Activated CD4-positive, alpha-beta memory T cell treated with anti-CD3 and anti-CD28 coated beads for 36 hours (primary cell): ENCODE data around the gene NUCB1. TPM values are rescaled to one million over a fixed set of nuclear protein-coding genes. Genes with fewer than 3 reads are reported as not detected.
A peak's percentile ranks its signal among the peaks of the same experiment; 100 is the strongest.
"Not testable (repeated sequence)": the region's sequence is repeated elsewhere in the genome, so short reads cannot be mapped to it uniquely, and the experiment has no call there.

Experiments
- CTCF ChIA-PET: fragments of 350-600 bp; sonication (Branson Sonifier 250); formaldehyde crosslinking; loops from one replicate; lab custom pipeline; 2021; ENCODE audit warnings: antibody characterized with exemption, inconsistent platforms; lab: Charles Lee
- POLR2A ChIA-PET: fragments of 350-600 bp; sonication (Branson Sonifier 250); formaldehyde crosslinking; loops from one replicate; lab custom pipeline; 2021; ENCODE audit warnings: antibody characterized with exemption; lab: Charles Lee
- DNase-seq: peaks from one replicate; pipeline ENCODE4 v3.0.0-alpha.2; 2020
- H3K27ac Mint-ChIP-seq: one replicate; pipeline ENCODE4 v1.8.0; 2021; ENCODE audit warnings: mixed read lengths
- H3K27me3 Mint-ChIP-seq: one replicate; pipeline ENCODE4 v1.8.0; 2021; ENCODE audit warnings: mixed read lengths
- H3K36me3 Mint-ChIP-seq: one replicate; pipeline ENCODE4 v1.8.0; 2021; ENCODE audit warnings: mixed read lengths
- H3K4me1 Mint-ChIP-seq: one replicate; pipeline ENCODE4 v1.8.0; 2021; ENCODE audit warnings: low read depth, mixed read lengths
- H3K4me3 Mint-ChIP-seq: one replicate; pipeline ENCODE4 v1.8.0; 2021; ENCODE audit warnings: mild to moderate bottlenecking, mixed read lengths
- H3K9me3 Mint-ChIP-seq: one replicate; pipeline ENCODE4 v1.8.0; 2021; ENCODE audit warnings: mixed read lengths
- intact Hi-C: fragments of 100-400 bp; cut with micrococcal nuclease; formaldehyde crosslinking; loops from one replicate; pipeline ENCODE4 v1.15.1; 2023
- total RNA-seq, 2 experiments: library from RNA; stranded (reverse); gene quantifications; one replicate each; pipeline ENCODE4 v1.2.3, GENCODE V29; 2021

The NUCB1 gene
- total RNA-seq, 2 experiments from 2014 or later: 154 to 159 TPM

GRCh38 chr19:48895226-48895625 lies 4.9 kb upstream of the NUCB1 start:
- no peak overlapping the region for H3K27ac Mint-ChIP-seq
- POLR2A ChIA-PET: no interaction called here
- peaks cover 12% of the 10 kb centered on the region for H3K4me1 Mint-ChIP-seq
- peaks cover 14% of the 10 kb centered on the region for H3K27me3 Mint-ChIP-seq
- intact Hi-C loops: no loop called here
- no peak overlapping the region for H3K4me3 Mint-ChIP-seq
- peaks cover 2% of the 10 kb centered on the region for H3K36me3 Mint-ChIP-seq
- DNase-seq: no peak
- CTCF ChIA-PET: interaction anchor here (0.6 kb wide), 1 partner anchor 55 kb away, joined by 3 read pairs; no protein-coding TSS in a partner anchor
- H3K9me3 Mint-ChIP-seq: no peaks in the 10 kb centered on the region

- Mint-ChIP-seq H3K4me1 (peaks cover 16% of the 10 kb centered on the region), H3K27ac (no peak overlapping the region), H3K36me3 (peaks cover 8% of the 10 kb centered on the region), H3K27me3 (peaks cover 14% of the 10 kb centered on the region), H3K4me3 (peak overlapping the region; percentile 45), H3K9me3 (no peaks in the 10 kb centered on the region)
- peak; percentile 59 for DNase-seq
- CTCF ChIA-PET: no interaction called here
- POLR2A ChIA-PET: interaction anchor here (0.6 to 1.3 kb wide), 2 partner anchors 68 to 71 kb away, joined by 3 read pairs; no protein-coding TSS in a partner anchor
- intact Hi-C loops: no loop called here
These were observed 3.9 kb upstream of the NUCB1 start for GRCh38 chr19:48896191-48896720.

- no peaks in the 10 kb centered on the region for H3K9me3 Mint-ChIP-seq
- H3K27ac Mint-ChIP-seq: no peak overlapping the region
- ChIA-PET CTCF (no interaction called here), POLR2A (interaction anchor here (1.3 kb wide), 1 partner anchor 67 kb away, joined by 3 read pairs; no protein-coding TSS in a partner anchor)
- DNase-seq: no peak
- intact Hi-C loops: no loop called here
- H3K27me3 Mint-ChIP-seq: peaks cover 11% of the 10 kb centered on the region
- H3K4me3 Mint-ChIP-seq: no peak overlapping the region
- peaks cover 24% of the 10 kb centered on the region for H3K4me1 Mint-ChIP-seq
- H3K36me3 Mint-ChIP-seq: peaks cover 11% of the 10 kb centered on the region
These were observed 2.9 kb upstream of the NUCB1 start for GRCh38 chr19:48897181-48897580.

- H3K27me3 Mint-ChIP-seq: peaks cover 11% of the 10 kb centered on the region
- H3K36me3 Mint-ChIP-seq: peaks cover 19% of the 10 kb centered on the region
- peak overlapping the region; percentile 97 for H3K27ac Mint-ChIP-seq
- H3K4me1 Mint-ChIP-seq: peaks cover 28% of the 10 kb centered on the region
- intact Hi-C loops, DNase-seq, H3K9me3 Mint-ChIP-seq: not testable (repeated sequence)
- CTCF ChIA-PET: interaction anchor here (0.6 to 3.1 kb wide), 4 partner anchors 24 to 111 kb away, joined by 4 to 14 read pairs (median 6); partner anchors contain the start of genes BAX, GYS1 and RUVBL2
- POLR2A ChIA-PET: interaction anchor here (0.6 to 4.7 kb wide), 5 partner anchors 13 to 94 kb away, joined by 3 to 29 read pairs (median 5); partner anchors contain the start of genes FTL, GYS1 and RUVBL2
- peak overlapping the region; percentile 35 for H3K4me3 Mint-ChIP-seq
These were observed 744 bp upstream of the NUCB1 start for GRCh38 chr19:48899386-48899749.

- H3K9me3 Mint-ChIP-seq: no peaks in the 10 kb centered on the region
- CTCF ChIA-PET: interaction anchor here (0.7 to 3.1 kb wide), 11 partner anchors 25 to 866 kb away, joined by 3 to 14 read pairs (median 4); partner anchors contain the start of genes BAX, GYS1 and RUVBL2
- H3K4me1 Mint-ChIP-seq: peaks cover 28% of the 10 kb centered on the region
- H3K27ac Mint-ChIP-seq: peak overlapping the region; percentile 97
- peak; percentile 37 for DNase-seq
- intact Hi-C loops: loop anchor here (1.0 to 2.0 kb wide), 3 partner anchors 25 to 64 kb away; partner anchors contain the start of genes DHDH and FTL
- H3K36me3 Mint-ChIP-seq: peaks cover 28% of the 10 kb centered on the region
- POLR2A ChIA-PET: interaction anchor here (0.8 to 4.7 kb wide), 9 partner anchors 22 to 93 kb away, joined by 3 to 29 read pairs (median 5); partner anchors contain the start of genes FTL, GYS1, PPP1R15A and RUVBL2
- peaks cover under 1% of the 10 kb centered on the region for H3K27me3 Mint-ChIP-seq
- peak overlapping the region; percentile 96 for H3K4me3 Mint-ChIP-seq
These were observed 630 bp downstream of the NUCB1 start for GRCh38 chr19:48900477-48901406.

- peaks cover 34% of the 10 kb centered on the region for H3K36me3 Mint-ChIP-seq
- H3K4me3 Mint-ChIP-seq, H3K27ac Mint-ChIP-seq, H3K27me3 Mint-ChIP-seq, H3K9me3 Mint-ChIP-seq, DNase-seq, intact Hi-C loops: not testable (repeated sequence)
- H3K4me1 Mint-ChIP-seq: peaks cover 24% of the 10 kb centered on the region
- POLR2A ChIA-PET: interaction anchor here (4.7 kb wide), 1 partner anchor 28 kb away, joined by 29 read pairs; no protein-coding TSS in a partner anchor
- CTCF ChIA-PET: interaction anchor here (3.1 kb wide), 1 partner anchor 91 kb away, joined by 14 read pairs; the partner anchor contains the start of genes GYS1 and RUVBL2
These were observed 2.2 kb downstream of the NUCB1 start for GRCh38 chr19:48902291-48902690.

- H3K27ac Mint-ChIP-seq, H3K27me3 Mint-ChIP-seq, intact Hi-C loops, POLR2A ChIA-PET, H3K4me3 Mint-ChIP-seq, DNase-seq, H3K9me3 Mint-ChIP-seq, CTCF ChIA-PET: not testable (repeated sequence)
- peaks cover 24% of the 10 kb centered on the region for H3K4me1 Mint-ChIP-seq
- peaks cover 38% of the 10 kb centered on the region for H3K36me3 Mint-ChIP-seq
These were observed 3.7 kb downstream of the NUCB1 start for GRCh38 chr19:48903788-48904187.

GRCh38 chr19:48905664-48906063 lies 5.6 kb downstream of the NUCB1 start:
- Mint-ChIP-seq H3K9me3 (no peaks in the 10 kb centered on the region), H3K4me3 (no peak overlapping the region), H3K4me1 (peaks cover 17% of the 10 kb centered on the region), H3K36me3 (peaks cover 43% of the 10 kb centered on the region), H3K27me3 (no peaks in the 10 kb centered on the region), H3K27ac (no peak overlapping the region)
- DNase-seq: no peak
- ChIA-PET CTCF (no interaction called here), POLR2A (no interaction called here)
- intact Hi-C loops: no loop called here

GRCh38 chr19:48906324-48906723 lies 6.2 kb downstream of the NUCB1 start:
- H3K9me3 Mint-ChIP-seq: no peaks in the 10 kb centered on the region
- intact Hi-C loops: no loop called here
- ChIA-PET CTCF (interaction anchor here (0.6 kb wide), 1 partner anchor 211 kb away, joined by 3 read pairs; no protein-coding TSS in a partner anchor), POLR2A (no interaction called here)
- no peak overlapping the region for H3K27ac Mint-ChIP-seq
- no peak overlapping the region for H3K4me3 Mint-ChIP-seq
- no peak for DNase-seq
- peaks cover 44% of the 10 kb centered on the region for H3K36me3 Mint-ChIP-seq
- H3K4me1 Mint-ChIP-seq: peaks cover 12% of the 10 kb centered on the region
- no peaks in the 10 kb centered on the region for H3K27me3 Mint-ChIP-seq

- no peak for DNase-seq
- H3K27ac Mint-ChIP-seq: no peak overlapping the region
These were observed 7.6 kb downstream of the NUCB1 start for GRCh38 chr19:48907671-48908070.

GRCh38 chr19:48909424-48910077 lies 9.4 kb downstream of the NUCB1 start:
- H3K9me3 Mint-ChIP-seq, DNase-seq, POLR2A ChIA-PET, H3K27me3 Mint-ChIP-seq, CTCF ChIA-PET, H3K4me1 Mint-ChIP-seq, intact Hi-C loops, H3K27ac Mint-ChIP-seq, H3K4me3 Mint-ChIP-seq: not testable (repeated sequence)
- H3K36me3 Mint-ChIP-seq: peaks cover 54% of the 10 kb centered on the region

More at GRCh38 chr19:48907671-48908070, 7.6 kb downstream of the NUCB1 start:
- Mint-ChIP-seq H3K4me1 (peaks cover under 1% of the 10 kb centered on the region), H3K4me3 (no peak overlapping the region), H3K36me3 (peaks cover 46% of the 10 kb centered on the region), H3K27me3 (no peaks in the 10 kb centered on the region), H3K9me3 (no peaks in the 10 kb centered on the region)
- ChIA-PET CTCF (no interaction called here), POLR2A (no interaction called here)
- intact Hi-C loops: no loop called here
